Subcutaneous adipose tissue (tissue), 4 donors: Measurements from ENCODE around the gene ARHGEF18. TPM values are rescaled to one million over a fixed set of nuclear protein-coding genes. Genes with fewer than 3 reads are reported as not detected.

Experiments used
- total RNA-seq, 4 donors: library from RNA; depleted of rRNA; stranded (reverse); fragments of >200 nt; gene quantifications; one replicate each; pipeline ENCODE4 v1.1.0, GENCODE V29; 2016
- TF ChIP-seq, protein P1 (sequence below): fragments of 450-650 bp; IDR thresholded peaks from one replicate; pipeline ENCODE4 v1.5.1; 2016; ENCODE audit warnings: low read depth, mild to moderate bottlenecking, control low read depth, antibody characterized with exemption, moderate library complexity

ARHGEF18 gene
- total RNA-seq, 4 donors from 2014 or later, result 10.9 to 18.5 (median 16.9) TPM

- TF ChIP-seq, protein P1, sequence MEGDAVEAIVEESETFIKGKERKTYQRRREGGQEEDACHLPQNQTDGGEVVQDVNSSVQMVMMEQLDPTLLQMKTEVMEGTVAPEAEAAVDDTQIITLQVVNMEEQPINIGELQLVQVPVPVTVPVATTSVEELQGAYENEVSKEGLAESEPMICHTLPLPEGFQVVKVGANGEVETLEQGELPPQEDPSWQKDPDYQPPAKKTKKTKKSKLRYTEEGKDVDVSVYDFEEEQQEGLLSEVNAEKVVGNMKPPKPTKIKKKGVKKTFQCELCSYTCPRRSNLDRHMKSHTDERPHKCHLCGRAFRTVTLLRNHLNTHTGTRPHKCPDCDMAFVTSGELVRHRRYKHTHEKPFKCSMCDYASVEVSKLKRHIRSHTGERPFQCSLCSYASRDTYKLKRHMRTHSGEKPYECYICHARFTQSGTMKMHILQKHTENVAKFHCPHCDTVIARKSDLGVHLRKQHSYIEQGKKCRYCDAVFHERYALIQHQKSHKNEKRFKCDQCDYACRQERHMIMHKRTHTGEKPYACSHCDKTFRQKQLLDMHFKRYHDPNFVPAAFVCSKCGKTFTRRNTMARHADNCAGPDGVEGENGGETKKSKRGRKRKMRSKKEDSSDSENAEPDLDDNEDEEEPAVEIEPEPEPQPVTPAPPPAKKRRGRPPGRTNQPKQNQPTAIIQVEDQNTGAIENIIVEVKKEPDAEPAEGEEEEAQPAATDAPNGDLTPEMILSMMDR, result no peak
Observed at GRCh38 chr19:7391218-7391670, 42.5 kb downstream of the ARHGEF18 start.

GRCh38 chr19:7393459-7393858, 44.7 kb downstream of the ARHGEF18 start:
- TF ChIP-seq, protein P1, result no peak

DNA sequence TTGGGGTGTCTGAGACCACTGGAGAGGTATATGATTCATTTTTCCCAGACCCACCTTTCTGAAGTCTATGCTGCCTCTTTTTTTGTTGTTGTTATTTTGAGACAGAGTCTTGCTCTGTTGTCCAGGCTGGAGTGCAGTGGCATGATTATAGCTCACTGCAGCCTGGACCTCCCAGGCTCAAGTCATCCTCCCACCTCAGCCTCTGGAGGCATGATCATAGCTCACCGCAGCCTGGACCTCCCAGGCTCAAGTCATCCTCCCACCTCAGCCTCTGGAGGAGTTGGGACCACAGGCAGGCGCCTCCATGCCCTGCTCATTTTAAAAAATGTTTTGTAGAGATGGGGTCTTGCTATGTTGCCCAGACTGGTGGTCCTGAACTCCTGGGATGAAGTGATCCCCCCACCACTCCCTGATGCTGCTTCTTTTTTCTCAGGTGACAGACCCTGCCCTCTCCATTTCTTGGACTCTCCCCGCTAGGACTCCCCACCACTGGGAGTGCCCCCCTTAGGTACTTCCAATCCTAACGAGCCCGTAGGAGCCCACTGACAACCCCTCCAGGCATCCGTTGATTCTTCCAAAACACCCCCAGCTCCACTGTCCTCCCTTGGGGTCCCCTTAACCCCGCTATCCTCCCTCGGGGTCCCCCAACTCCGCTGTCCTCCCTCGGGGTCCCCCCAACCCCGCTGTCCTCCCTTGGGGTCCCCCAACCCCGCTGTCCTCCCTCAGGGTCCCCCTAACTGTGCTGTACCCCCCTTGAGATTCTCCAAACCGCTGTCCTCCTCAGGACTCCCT, 45.4 kb downstream of the ARHGEF18 start:
- TF ChIP-seq, protein P1, result no peak

- TF ChIP-seq, protein P1, result no peak
Observed at GRCh38 chr19:7394731-7395359, 46.1 kb downstream of the ARHGEF18 start.

DNA sequence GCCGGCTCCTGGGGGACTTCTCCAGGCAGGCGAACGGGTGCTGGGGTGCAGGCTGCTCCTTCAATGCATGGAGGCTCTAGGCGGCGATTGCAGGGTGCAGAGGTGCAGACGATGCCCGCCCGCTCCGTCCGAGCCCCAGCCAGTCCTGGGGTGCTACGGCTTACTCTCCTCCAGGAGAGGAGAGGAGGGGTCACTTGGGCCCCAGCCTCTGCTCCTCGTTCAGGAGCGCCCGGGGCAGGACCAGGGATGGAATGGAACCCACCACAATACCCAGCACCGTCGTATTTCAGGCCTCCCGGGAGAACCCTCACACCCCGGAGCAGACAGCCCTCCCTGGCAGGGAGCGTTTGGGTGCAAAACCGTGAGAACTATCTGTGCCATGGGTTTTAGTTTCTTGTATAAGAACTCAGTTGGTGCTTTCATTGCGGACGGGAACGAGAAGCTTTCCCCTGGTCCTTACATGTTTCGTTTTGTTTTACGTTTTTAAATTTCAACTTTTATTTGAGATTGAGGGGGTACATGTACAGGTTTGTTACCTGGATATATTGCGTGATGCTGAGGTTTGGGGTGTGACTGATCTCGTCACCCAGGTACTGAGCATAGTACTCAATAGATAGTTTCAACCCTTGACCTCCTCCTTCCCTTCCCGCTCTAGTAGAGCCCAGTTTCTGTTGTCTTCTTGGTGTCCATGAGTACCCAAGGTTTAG, 46.8 kb downstream of the ARHGEF18 start:
- TF ChIP-seq, protein P1, result no peak

- TF ChIP-seq, protein P1, result no peak
Observed at GRCh38 chr19:7397687-7398086, 49.0 kb downstream of the ARHGEF18 start.

Other genes starting within 250 kb of the ARHGEF18 start
- gene INSR, start 54.5 kb upstream of the ARHGEF18 start, total RNA-seq, result 100 to 1,000 TPM in 2 of 4 donors, 10 to 100 TPM in 2; 66.0 to 118 (median 106) TPM
- gene PEX11G, start 140.1 kb downstream of the ARHGEF18 start, total RNA-seq, result 10 to 100 TPM in 1 of 4 donors, 1 to 10 TPM in 3; 2.3 to 10.6 (median 6.5) TPM
- gene ZNF358, start 167.2 kb downstream of the ARHGEF18 start, total RNA-seq, result 10 to 100 TPM; 39.8 to 88.7 (median 46.7) TPM
- gene MCOLN1, start 173.7 kb downstream of the ARHGEF18 start, total RNA-seq, result 10 to 100 TPM; 28.6 to 50.8 (median 30.2) TPM
- gene PNPLA6, start 186.8 kb downstream of the ARHGEF18 start, total RNA-seq, result 10 to 100 TPM; 32.4 to 75.4 (median 53.3) TPM
- gene CAMSAP3, start 246.9 kb downstream of the ARHGEF18 start, total RNA-seq, result not detected